Liver (tissue), 9 donors: ENCODE results near the gene ANKRD65. TPM values are rescaled to one million over a fixed set of nuclear protein-coding genes. Genes with fewer than 3 reads are reported as not detected.

Source experiments
- DNase-seq: peaks from one replicate; pipeline ENCODE4 v3.0.0-alpha.2; 2017; ENCODE audit warnings: low spot score
- H3K27ac ChIP-seq, 2 donors: one replicate each; pipeline ENCODE4 v1.7.0; 2013; ENCODE audit warnings: inconsistent platforms in 2 of 2, low read length in 2 of 2, control low read depth in 1 of 2, low read depth in 1 of 2, mild to moderate bottlenecking in 1 of 2
- H3K27me3 ChIP-seq, 4 donors: one replicate each; pipeline versions ENCODE4 v1.6.1 to v1.7.0; 2013; ENCODE audit warnings: low read length in 3 of 4, inconsistent platforms in 1 of 4, mild to moderate bottlenecking in 1 of 4, moderate library complexity in 1 of 4; ENCODE audit not compliant: control insufficient read depth in 4 of 4, insufficient read depth in 4 of 4
- H3K36me3 ChIP-seq, 4 donors: one replicate each; pipeline versions ENCODE4 v1.6.1 to v1.7.0; 2013; ENCODE audit warnings: low read length in 3 of 4, mild to moderate bottlenecking in 3 of 4, low read depth in 1 of 4, moderate library complexity in 1 of 4; ENCODE audit not compliant: control insufficient read depth in 4 of 4, insufficient read depth in 3 of 4
- H3K4me1 ChIP-seq, 4 donors: one replicate each; pipeline versions ENCODE4 v1.6.1 to v1.7.0; 2013; ENCODE audit warnings: low read length in 3 of 4, mild to moderate bottlenecking in 3 of 4, moderate library complexity in 1 of 4; ENCODE audit not compliant: control insufficient read depth in 4 of 4, insufficient read depth in 4 of 4
- H3K4me3 ChIP-seq, 3 donors: one replicate each; pipeline versions ENCODE4 v1.6.1 to v1.7.0; 2013; ENCODE audit warnings: low read length in 3 of 3, control low read depth in 1 of 3, low read depth in 1 of 3, mild to moderate bottlenecking in 1 of 3
- H3K9ac ChIP-seq, 2 donors: one replicate each; pipeline ENCODE4 v1.7.0; 2013; ENCODE audit warnings: low read length in 2 of 2, mild to moderate bottlenecking in 2 of 2, moderate library complexity in 2 of 2, control low read depth in 1 of 2, low read depth in 1 of 2
- H3K9me3 ChIP-seq, 4 donors: one replicate each; pipeline versions ENCODE4 v1.6.1 to v1.7.0; 2013; ENCODE audit warnings: low read length in 3 of 4; ENCODE audit not compliant: control insufficient read depth in 4 of 4
- EGR1 ChIP-seq, 2 donors: IDR thresholded peaks; 2 replicates each; pipeline ENCODE4 v1.6.1; 2016 to 2018; ENCODE audit warnings: antibody characterized with exemption in 2 of 2, low read depth in 2 of 2
- FOXA1 ChIP-seq: IDR thresholded peaks from 2 replicates; pipeline ENCODE4 v1.6.1; 2016; ENCODE audit warnings: antibody characterized with exemption
- FOXA2 ChIP-seq: IDR thresholded peaks from 2 replicates; pipeline ENCODE4 v1.6.1; 2016; ENCODE audit warnings: antibody characterized with exemption
- GABPA ChIP-seq, 2 donors: IDR thresholded peaks in 1 of 2; conservative IDR thresholded peaks in 1 of 2; 2 replicates each; pipeline ENCODE4 v1.6.1; 2016; ENCODE audit warnings: antibody characterized with exemption in 2 of 2, mild to moderate bottlenecking in 1 of 2, moderate library complexity in 1 of 2
- HNF4A ChIP-seq, 2 donors: conservative IDR thresholded peaks; 2 replicates each; pipeline ENCODE4 v1.6.1; 2016; ENCODE audit warnings: antibody characterized with exemption in 2 of 2, mild to moderate bottlenecking in 2 of 2
- HNF4G ChIP-seq: IDR thresholded peaks from 2 replicates; pipeline ENCODE4 v1.6.1; 2016; ENCODE audit warnings: antibody characterized with exemption
- JUND ChIP-seq, 2 donors: IDR thresholded peaks; 2 replicates each; pipeline ENCODE4 v1.6.1; 2016; ENCODE audit warnings: antibody characterized with exemption in 2 of 2
- MAX ChIP-seq: IDR thresholded peaks from 2 replicates; pipeline ENCODE4 v1.6.1; 2016; ENCODE audit warnings: antibody characterized with exemption
- NR2F2 ChIP-seq: IDR thresholded peaks from 2 replicates; pipeline ENCODE4 v1.6.1; 2016; ENCODE audit warnings: antibody characterized with exemption
- RAD21 ChIP-seq, 2 donors: IDR thresholded peaks; 2 replicates each; pipeline ENCODE4 v1.6.1; 2016; ENCODE audit warnings: antibody characterized with exemption in 2 of 2, mild to moderate bottlenecking in 2 of 2
- REST ChIP-seq: IDR thresholded peaks from 2 replicates; pipeline ENCODE4 v1.6.1; 2016; ENCODE audit warnings: antibody characterized with exemption, mild to moderate bottlenecking
- RXRA ChIP-seq, 2 donors: IDR thresholded peaks; 2 replicates each; pipeline ENCODE4 v1.6.1; 2017 to 2018; ENCODE audit warnings: antibody characterized with exemption in 2 of 2, mild to moderate bottlenecking in 1 of 2
- SP1 ChIP-seq: IDR thresholded peaks from 2 replicates; pipeline ENCODE4 v1.6.1; 2018; ENCODE audit warnings: antibody characterized with exemption, mild to moderate bottlenecking
- TAF1 ChIP-seq: conservative IDR thresholded peaks from 2 replicates; pipeline ENCODE4 v1.6.1; 2016; ENCODE audit warnings: antibody characterized with exemption, mild to moderate bottlenecking
- YY1 ChIP-seq: IDR thresholded peaks from 2 replicates; pipeline ENCODE4 v1.6.1; 2016; ENCODE audit warnings: antibody characterized with exemption, mild to moderate bottlenecking
- ZBTB33 ChIP-seq: IDR thresholded peaks from 2 replicates; pipeline ENCODE4 v1.6.1; 2016; ENCODE audit warnings: antibody characterized with exemption
- WGBS: extraction: QIAGEN DNeasy Blood & Tissue Kit; methylation state at CpG from one replicate; pipeline ENCODE4 v1.1.7; 2013; 5-methylcytosine and 5-hydroxymethylcytosine counted together
- polyA plus RNA-seq, 2 donors: library from polyadenylated mRNA; stranded (reverse) in 1 of 2; unstranded in 1 of 2; fragments of 200-250 nt in 1 of 2; fragments of >200 nt in 1 of 2; fragmentation: Nextera tagmentation in 1 of 2; extraction: Ambion mirVana in 1 of 2; gene quantifications; one replicate each; pipeline versions ENCODE4 v1.2.1 to v1.2.3, GENCODE V29; 2013 to 2015
- total RNA-seq, 2 donors: library from RNA; depleted of rRNA; stranded (reverse); fragments of >200 nt; gene quantifications; one replicate each; pipeline ENCODE4 v1.2.3, GENCODE V29; 2014
- TF ChIP-seq, protein P1 (sequence below): fragments of 150-350 bp; IDR thresholded peaks from 2 replicates; pipeline ENCODE4 v1.5.1; 2017; ENCODE audit warnings: improper control_type of control experiment, low read depth, low read length; ENCODE audit not compliant: missing input control
- TF ChIP-seq, protein P2 (sequence below): IDR thresholded peaks from 2 replicates; pipeline ENCODE4 v1.6.1; 2016; ENCODE audit warnings: antibody characterized with exemption
- donor health status: healthy.
- donor health status: healthy.
- donor health status: healthy.
- donor health status: healthy.
- donor health status: healthy.

The ANKRD65 gene
- total and polyA plus RNA-seq, 4 donors = 0.14 to 0.31 (median 0.23) TPM

- no peaks in the 10 kb centered on the region for H3K27me3 ChIP-seq
- peaks cover 0 to 5% (median 0%) of the 10 kb centered on the region in 4 donors for H3K4me1 ChIP-seq
- H3K27ac ChIP-seq = no peak overlapping the region
- H3K4me3 ChIP-seq = no peak overlapping the region
- no peak overlapping the region for H3K9ac ChIP-seq
- TF ChIP-seq NR2F2 = no peak
- TF ChIP-seq REST = no peak
- TF ChIP-seq EGR1 (IDR thresholded peaks at IDR 0.05; ENCODE audit: low read depth in 2 of 2) = no peak
- TF ChIP-seq, protein P1, sequence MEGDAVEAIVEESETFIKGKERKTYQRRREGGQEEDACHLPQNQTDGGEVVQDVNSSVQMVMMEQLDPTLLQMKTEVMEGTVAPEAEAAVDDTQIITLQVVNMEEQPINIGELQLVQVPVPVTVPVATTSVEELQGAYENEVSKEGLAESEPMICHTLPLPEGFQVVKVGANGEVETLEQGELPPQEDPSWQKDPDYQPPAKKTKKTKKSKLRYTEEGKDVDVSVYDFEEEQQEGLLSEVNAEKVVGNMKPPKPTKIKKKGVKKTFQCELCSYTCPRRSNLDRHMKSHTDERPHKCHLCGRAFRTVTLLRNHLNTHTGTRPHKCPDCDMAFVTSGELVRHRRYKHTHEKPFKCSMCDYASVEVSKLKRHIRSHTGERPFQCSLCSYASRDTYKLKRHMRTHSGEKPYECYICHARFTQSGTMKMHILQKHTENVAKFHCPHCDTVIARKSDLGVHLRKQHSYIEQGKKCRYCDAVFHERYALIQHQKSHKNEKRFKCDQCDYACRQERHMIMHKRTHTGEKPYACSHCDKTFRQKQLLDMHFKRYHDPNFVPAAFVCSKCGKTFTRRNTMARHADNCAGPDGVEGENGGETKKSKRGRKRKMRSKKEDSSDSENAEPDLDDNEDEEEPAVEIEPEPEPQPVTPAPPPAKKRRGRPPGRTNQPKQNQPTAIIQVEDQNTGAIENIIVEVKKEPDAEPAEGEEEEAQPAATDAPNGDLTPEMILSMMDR = no peak
- TF ChIP-seq, protein P2, sequence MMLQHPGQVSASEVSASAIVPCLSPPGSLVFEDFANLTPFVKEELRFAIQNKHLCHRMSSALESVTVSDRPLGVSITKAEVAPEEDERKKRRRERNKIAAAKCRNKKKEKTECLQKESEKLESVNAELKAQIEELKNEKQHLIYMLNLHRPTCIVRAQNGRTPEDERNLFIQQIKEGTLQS = no peak
- TF ChIP-seq RXRA (IDR thresholded peaks at IDR 0.05) = no peak
- no peak for TF ChIP-seq HNF4G
- no peak for TF ChIP-seq FOXA2
- no peak for TF ChIP-seq FOXA1
- TF ChIP-seq HNF4A (conservative IDR thresholded peaks at IDR 0.05) = no peak
- no peak for TF ChIP-seq JUND (IDR thresholded peaks at IDR 0.05)
- no peak for TF ChIP-seq TAF1
- TF ChIP-seq YY1 = no peak
- no peak for TF ChIP-seq SP1
- no peak for TF ChIP-seq RAD21 (IDR thresholded peaks at IDR 0.05)
- no peak for TF ChIP-seq ZBTB33
- no peak for TF ChIP-seq GABPA (IDR thresholded peaks at IDR 0.05 in 1 of 2, conservative IDR thresholded peaks at IDR 0.05 in 1 of 2)
- TF ChIP-seq MAX = no peak
- H3K36me3 ChIP-seq = no peaks in the 10 kb centered on the region
- H3K9me3 ChIP-seq = no peaks in the 10 kb centered on the region
- no peak for DNase-seq
- 93% methylated on average over 7 of the region's 7 CpGs for WGBS
These were observed 42.2 kb upstream of the ANKRD65 start for GRCh38 chr1:1463312-1463711.
